ENCODE data around the gene GAR1. TPM values are rescaled to one million over a fixed set of nuclear protein-coding genes. Genes with fewer than 3 reads are reported as not detected.

The GAR1 gene
- total and polyA plus RNA-seq, 9 of the 15 experiments (the other 6 are each of a cell fraction or from before 2014, with no cell fraction given), result 35.7 to 194 (median 68.2) TPM

GRCh38 chr4:109803924-109804571 is 11.5 kb upstream of the GAR1 start (continued):
- TF ChIP-seq DACH1 (IDR thresholded peaks at IDR 0.05; ENCODE audit: partially characterized antibody), result peak; percentile 75
- no peak for TF ChIP-seq SRSF1 (IDR thresholded peaks at IDR 0.05; ENCODE audit: low read depth, low read length)
- no peak for TF ChIP-seq NFATC3 (IDR thresholded peaks at IDR 0.05)
- TF ChIP-seq KDM2B (CRISPR knock-in tag; IDR thresholded peaks at IDR 0.05), result no peak
- TF ChIP-seq ZNF740 (CRISPR knock-in tag; IDR thresholded peaks at IDR 0.05), result no peak
- no peak for TF ChIP-seq ZNF740 (tag; IDR thresholded peaks at IDR 0.05)
- TF ChIP-seq POLR2B (IDR thresholded peaks at IDR 0.05; ENCODE audit: low read depth, partially characterized antibody), result no peak
- no peak for TF ChIP-seq PYGO2 (tag; IDR thresholded peaks at IDR 0.05)
- TF ChIP-seq RFX7 (CRISPR knock-in tag; IDR thresholded peaks at IDR 0.05), result no peak
- TF ChIP-seq COPS2 (conservative IDR thresholded peaks at IDR 0.05), result no peak
- TF ChIP-seq ZBTB12 (CRISPR knock-in tag; IDR thresholded peaks at IDR 0.05), result no peak
- no peak for TF ChIP-seq HNRNPH1 (optimal IDR thresholded peaks at IDR 0.05; ENCODE audit: low read depth, low read length)
- no peak for TF ChIP-seq XRCC5 (IDR thresholded peaks at IDR 0.05; ENCODE audit: low read depth, low read length)
- TF ChIP-seq CEBPB (tag; IDR thresholded peaks at IDR 0.05), result no peak
- TF ChIP-seq USF2 (CRISPR knock-in tag; IDR thresholded peaks at IDR 0.05), result no peak
- no peak for TF ChIP-seq CREB1 (IDR thresholded peaks at IDR 0.05)
- TF ChIP-seq CREB1 (CRISPR knock-in tag; IDR thresholded peaks at IDR 0.05), result no peak
- no peak for TF ChIP-seq ZNF583 (CRISPR knock-in tag; IDR thresholded peaks at IDR 0.05)
- TF ChIP-seq ZNF75A (CRISPR knock-in tag; IDR thresholded peaks at IDR 0.05), result no peak
- no peak for TF ChIP-seq TCFL5 (CRISPR knock-in tag; conservative IDR thresholded peaks at IDR 0.05)
- no peak for TF ChIP-seq BHLHE40 (IDR thresholded peaks at IDR 0.05; ENCODE audit: low read length)
- no peak for TF ChIP-seq PBX2 (CRISPR knock-in tag; IDR thresholded peaks at IDR 0.05; ENCODE audit: low read depth)
- peak; percentile 75 for TF ChIP-seq PBX2 (tag; conservative IDR thresholded peaks at IDR 0.05; ENCODE audit: low read depth)
- TF ChIP-seq KDM5B (IDR thresholded peaks at IDR 0.05; ENCODE audit: insufficient replicate concordance, low read depth, low read length), result no peak
- TF ChIP-seq SMC3 (conservative IDR thresholded peaks at IDR 0.05; ENCODE audit: insufficient read depth, low read depth, low read length), result 0 out of 2 replicates have a peak, but pooled peaks have one; percentile 46
- no peak for TF ChIP-seq ZNF174 (CRISPR knock-in tag; IDR thresholded peaks at IDR 0.05)

Data from K562 (cell line).